GM18858 (cell line): ENCODE measurements around the gene ARHGEF1.
"Not testable (repeated sequence)": the region's sequence is repeated elsewhere in the genome, so short reads cannot be mapped to it uniquely, and the experiment has no call there.

Experiments
- ATAC-seq: cut with Tn5 transposase; IDR thresholded peaks from one replicate; pipeline ENCODE4 v1.9.1; 2021; ENCODE audit not compliant: unreplicated experiment

ARHGEF1 gene

DNA sequence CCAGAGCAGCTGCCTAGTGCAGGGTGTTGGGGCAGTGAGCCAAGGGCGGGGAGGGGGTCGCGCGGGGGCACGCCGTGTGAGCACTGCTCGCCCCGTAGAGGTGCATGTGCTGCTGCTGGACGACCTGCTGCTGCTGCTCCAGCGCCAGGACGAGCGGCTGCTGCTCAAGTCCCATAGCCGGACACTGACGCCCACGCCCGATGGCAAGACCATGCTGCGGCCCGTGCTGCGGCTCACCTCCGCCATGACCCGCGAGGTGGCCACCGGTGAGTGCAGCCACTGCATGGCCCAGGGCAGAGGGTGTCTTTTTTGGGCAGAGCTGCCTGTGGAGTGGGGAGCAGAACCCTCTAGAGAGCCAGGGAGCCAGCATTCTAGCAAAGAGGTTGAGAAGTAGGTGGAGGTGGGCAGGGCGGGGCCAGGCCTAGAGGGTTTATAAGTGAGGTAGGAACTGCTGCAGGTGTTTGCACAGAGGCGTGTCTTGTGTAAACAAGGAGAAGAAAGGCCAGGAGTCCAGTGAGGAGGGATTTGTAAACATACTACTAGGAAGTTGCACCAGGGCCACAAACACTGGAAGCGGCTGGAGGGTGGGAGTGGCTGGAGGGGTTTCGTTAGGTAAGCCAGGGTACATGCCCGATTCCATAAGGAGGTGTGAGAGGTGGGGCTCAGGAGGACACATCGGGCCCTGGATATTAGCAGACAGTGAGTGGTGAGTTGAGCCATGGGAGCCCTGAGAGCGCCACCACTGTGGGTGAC, 21.3 kb downstream of the ARHGEF1 start:
- no peak for ATAC-seq

DNA sequence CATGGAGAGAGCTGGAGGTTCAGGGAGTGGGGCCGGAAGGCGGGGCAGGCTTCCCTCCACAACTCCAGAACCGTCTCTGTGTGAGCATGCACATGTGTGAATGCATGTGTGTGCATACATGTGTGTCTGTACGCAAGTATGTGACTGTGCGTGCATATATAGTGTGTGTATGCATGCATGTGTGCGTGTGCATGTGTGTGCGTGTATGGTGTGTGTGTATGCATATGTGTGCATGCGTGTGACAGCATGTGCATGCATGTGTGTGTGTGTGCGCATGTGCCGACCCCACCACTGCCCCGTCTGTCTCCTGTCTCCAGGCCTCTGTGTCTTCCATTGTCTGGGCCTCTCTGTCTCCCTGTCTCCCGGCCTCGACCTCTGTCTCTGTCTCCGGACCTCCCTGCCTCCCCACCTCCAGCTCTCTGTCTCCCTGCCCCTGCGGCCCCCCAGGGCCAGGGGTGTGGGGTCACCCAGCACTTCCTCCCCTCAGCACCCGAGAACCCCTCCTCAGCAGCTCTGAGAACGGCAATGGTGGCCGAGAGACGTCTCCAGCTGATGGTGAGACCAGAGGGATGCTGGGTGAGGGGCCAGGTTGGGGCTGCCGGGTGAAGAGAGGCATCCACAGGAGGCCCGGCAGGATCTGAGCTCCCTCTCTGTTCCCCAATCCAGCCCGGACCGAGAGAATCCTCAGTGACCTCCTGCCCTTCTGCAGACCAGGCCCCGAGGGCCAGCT, 22.5 kb downstream of the ARHGEF1 start:
- no peak for ATAC-seq

DNA sequence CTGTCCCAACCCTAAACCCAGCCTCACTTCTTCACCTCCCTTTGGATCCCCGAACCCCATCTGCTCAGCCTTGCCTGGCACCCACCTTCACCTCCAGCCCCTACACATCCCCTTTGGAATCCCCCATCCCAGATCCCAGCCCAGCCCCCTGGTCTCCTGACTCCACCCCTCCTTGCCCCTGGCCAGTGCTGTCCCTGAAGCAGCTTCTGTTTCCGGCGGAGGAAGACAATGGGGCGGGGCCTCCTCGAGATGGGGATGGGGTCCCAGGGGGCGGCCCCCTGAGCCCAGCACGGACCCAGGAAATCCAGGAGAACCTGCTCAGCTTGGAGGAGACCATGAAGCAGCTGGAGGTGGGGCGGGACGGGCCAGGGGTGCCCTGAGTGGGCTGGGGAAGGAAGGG, 23.3 kb downstream of the ARHGEF1 start:
- ATAC-seq = no peak

DNA sequence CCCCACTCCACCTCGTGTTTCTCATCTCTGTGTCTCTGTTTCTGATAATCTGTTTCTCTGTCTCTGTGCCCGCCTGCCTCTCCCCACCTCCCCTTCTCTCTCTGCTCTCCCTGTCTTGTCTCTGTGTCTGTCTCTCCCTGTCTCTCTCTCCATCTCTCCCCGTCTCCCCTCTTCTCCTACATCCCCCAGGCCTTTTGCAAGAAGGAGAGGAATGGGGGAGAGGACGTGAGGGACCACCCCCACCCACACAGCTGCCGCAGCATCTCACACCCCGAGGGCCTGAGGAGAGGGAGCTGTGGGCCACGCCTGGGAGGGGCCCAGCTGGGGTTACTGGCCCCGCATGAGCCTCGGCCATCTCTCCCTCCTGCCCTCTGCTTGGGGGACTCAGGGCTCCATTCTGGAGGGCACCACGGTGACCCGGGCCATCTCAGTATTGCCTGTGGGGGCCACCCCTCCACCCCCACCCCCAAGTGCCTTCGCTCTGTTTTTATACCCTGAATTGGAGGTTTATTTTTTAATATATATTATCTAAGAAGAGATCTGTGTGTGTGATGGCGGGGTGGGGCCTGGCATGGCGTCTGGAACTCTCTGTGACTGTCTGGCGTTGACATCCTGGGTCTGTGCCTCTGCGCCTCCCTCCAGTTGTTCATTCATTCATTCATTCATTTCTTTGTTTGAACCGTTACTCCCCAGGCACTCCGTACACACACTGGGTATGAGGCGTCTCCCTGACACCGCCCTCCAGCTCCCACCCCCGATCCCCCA, 24.1 kb downstream of the ARHGEF1 start:
- no peak for ATAC-seq

DNA sequence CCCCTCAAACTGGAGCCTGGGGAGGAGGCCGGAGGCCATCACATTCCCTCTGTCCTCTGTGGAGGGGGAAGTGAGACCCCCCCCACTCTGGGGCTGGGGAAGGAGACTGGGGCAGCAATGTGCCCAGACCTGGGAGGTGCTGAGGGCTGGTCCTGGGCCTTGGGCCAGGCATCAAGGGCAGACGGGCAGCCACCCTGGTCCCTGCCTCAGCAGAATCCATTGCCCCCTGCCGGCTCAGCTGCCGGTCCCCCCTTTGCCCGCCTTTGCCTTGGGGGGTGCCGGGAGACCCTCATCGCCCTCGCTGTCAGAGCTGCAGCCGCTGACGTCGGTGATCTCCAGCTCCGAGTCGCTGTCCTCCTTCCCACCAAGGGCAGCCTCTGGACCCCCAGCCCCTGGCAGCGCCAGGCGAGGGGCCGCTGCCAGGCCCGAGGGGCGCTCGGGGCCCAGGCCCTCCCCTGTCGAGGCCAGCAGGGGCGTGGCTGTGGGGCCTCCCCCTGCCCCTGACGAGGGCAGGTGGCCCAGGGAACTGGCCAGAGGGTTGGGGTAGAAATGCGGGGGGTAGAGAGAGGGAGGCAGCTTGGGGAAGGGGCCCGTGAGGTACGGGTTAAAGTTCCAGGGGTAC, 25.1 kb downstream of the ARHGEF1 start:
- no peak for ATAC-seq

DNA sequence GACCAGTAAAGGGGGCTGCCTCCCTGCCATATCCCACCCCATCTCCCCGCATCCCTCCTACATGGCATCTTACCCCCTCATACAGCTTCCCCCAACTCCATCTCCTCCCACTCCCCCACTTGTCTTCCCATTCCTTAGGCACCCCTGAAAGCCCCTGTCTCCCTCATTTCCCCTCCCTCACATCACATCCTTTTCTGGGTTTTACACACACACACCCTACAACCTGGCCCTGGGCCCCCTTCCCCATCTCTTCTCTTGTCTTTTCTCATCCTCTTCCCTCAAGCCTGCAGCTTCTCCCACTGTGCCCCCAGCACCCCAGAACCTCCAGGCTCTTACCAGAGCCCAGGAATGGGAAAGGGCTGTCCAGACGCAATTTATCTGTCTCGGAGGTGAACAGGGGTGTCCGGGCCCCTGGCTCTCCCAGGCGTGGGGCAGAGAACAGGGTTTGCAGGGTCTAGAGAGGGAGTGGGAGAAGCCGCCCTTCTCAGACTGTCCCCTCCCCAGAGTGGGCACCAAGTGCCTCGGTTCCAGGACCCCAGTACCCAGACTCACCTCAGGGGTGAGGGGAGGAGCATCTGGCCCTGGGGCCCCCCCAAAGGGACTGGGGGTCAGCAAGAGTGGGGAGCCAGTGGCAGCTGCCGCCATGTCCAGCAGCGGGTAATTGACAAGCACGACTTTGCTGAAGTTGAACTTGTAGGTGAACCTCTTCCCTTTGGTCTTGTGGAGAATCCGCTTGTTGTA, 25.9 kb downstream of the ARHGEF1 start:
- ATAC-seq = no peak

DNA sequence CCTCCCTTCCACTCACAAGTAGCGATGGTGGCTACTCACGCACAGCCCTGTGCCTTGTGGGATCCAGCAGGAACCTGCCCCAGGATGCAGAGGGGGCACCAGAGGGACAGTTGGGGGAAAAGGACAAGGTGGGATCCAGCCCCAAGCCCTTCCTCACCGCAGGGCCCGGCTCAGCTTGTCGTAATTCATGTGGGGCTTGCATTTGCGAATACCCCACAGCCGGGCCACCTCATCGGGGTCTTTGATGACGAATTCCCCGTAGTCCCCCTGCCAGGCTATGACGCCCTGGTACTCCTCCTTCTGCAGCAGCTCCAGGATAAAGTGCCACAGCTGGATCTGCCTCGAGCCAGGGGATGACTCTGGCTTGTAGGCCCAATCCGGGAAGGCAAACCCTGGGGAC, 26.7 kb downstream of the ARHGEF1 start:
- no peak for ATAC-seq

DNA sequence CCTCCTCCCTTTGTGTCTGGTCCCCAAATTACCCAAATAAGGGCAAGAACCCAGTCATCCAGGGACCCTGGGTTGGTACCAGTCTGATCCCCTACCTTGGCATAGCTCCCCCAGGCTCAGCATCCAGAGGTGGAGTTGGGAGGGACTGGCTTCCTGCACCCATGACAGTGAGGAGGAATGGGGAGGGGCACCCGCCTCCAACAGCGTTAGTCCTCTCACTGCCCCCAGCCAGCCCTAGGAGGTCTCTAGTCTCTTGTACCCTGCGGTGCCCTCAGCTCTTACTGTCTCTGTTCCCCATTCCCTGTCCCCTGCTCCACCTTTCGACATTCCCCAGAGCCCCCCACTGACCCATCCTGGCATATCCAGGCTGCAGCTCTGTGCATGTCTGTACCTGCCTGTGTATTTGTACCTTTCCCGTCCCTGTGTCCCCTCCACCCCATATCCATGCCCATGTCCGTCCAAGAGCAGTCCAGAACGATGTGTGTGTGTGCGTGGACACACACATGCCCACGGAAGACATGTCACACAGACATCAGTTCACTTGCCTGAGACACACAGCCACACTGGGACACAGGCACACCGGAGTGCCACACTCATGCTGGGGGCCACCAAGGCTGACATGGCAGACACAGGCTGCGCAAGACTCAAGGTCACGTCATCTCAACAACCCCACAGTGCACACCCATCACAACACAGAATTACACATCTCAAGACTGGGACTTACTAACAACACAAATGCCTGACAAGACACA, 27.4 kb downstream of the ARHGEF1 start:
- ATAC-seq = no peak

DNA sequence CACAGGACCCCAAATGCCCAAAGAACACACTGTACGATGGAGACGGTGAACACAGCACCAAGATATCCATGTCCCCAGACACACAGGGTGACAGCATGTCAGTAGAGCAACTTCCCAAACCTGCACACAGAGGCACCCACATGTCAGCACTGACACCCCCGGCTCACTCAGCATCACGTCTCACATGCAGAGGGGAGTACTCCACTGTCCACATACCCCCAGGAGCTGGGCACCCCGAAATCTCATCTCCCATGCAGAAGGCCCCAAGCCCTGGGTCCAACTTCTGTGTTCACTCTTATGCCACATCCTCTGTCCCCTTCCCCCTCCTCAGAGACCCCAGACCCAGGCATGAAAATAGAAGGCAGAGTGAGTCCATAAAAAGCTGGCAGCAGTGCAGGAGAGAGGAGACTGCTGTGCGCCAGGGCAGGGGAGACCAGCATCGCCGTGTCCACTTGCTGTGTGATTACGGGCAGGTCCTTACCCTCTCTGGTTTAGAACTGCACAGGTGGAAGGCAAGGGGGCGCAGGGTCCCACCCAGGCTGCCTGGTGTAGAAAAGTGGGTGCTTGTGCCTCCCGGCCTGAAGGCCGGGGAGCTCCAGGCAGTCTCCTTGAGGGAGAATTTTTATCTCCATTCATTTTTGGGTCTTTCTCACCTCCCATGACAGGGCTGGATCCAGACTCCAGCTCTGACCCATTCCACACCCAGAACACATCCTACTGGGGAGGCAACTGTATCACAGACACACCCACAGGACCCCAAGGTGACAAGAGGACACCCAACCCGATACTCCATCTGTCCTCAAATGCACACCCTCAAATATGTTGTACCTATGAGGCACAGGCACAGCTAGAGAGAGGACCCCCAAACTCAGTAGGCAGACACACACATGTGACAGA, 28.3 kb downstream of the ARHGEF1 start:
- no peak for ATAC-seq

DNA sequence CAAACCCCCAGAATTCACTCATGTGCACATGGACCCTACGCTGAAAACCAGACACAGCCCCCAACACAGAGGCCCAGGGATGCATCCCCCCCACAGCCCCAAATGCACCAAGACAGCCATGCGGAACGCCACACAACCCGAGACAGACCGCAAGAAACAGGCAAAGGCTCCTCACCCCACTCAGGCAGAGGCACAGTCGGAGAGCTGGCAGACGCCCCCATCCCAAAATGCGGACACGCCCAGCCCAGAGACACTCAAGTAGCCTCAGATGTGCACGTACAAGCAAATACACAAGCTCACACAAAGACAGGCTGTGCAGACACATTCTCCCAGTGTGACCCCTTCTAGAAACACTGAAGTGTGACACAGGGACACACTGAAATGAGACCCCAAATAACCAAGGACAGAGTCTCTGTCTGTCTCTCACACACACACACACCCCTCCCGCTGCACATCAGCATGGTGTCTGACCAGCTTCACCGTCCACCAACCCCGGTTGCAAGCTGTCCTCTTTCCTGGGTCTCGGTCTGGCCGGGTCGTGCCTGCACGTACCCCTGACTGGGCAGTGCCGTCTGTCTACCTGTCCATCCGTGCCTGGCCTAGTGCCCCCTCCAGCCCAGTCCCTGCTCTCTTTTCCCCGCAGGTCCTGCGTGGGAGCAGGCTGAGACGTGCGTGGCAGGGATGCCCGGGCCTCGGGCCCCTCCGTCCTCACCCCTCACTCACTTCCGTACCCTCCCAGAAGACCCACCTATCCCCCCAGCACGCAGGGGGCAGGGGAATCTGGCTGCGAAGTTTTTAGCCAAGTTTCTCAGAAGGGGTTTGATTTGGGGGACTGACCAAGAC, 29.1 kb downstream of the ARHGEF1 start:
- ATAC-seq = no peak

DNA sequence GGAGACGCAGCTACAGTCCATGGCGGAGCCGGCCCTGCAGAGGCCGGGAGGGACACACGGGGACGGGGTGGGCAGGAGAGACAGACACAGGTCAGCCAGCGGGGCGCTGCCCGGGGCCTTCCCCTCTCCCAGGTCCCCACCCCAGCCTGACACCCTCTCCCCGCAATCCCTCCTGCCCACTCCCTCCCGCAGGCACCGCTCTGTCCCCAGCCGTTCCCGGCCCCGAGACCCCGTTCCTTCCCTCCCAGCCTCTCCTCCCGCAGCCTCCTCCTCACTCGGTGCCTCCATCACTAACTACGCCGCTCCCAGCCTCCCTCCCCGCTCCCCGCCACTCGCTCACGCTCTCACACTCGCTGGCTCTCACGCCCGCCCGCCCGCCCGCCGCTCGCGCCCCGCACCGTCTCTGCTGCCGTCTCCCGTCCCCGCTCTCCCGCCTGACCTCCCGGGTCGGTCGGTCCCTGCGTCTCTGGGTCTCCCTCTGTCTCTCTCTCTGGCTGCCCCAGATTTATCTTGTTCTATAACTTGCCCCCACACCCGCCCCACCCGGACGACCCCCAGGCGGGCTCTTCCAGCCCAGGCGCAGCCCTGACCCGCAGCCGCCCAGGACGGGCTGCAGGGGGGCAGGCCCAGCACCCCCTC, 30.0 kb downstream of the ARHGEF1 start:
- no peak for ATAC-seq

DNA sequence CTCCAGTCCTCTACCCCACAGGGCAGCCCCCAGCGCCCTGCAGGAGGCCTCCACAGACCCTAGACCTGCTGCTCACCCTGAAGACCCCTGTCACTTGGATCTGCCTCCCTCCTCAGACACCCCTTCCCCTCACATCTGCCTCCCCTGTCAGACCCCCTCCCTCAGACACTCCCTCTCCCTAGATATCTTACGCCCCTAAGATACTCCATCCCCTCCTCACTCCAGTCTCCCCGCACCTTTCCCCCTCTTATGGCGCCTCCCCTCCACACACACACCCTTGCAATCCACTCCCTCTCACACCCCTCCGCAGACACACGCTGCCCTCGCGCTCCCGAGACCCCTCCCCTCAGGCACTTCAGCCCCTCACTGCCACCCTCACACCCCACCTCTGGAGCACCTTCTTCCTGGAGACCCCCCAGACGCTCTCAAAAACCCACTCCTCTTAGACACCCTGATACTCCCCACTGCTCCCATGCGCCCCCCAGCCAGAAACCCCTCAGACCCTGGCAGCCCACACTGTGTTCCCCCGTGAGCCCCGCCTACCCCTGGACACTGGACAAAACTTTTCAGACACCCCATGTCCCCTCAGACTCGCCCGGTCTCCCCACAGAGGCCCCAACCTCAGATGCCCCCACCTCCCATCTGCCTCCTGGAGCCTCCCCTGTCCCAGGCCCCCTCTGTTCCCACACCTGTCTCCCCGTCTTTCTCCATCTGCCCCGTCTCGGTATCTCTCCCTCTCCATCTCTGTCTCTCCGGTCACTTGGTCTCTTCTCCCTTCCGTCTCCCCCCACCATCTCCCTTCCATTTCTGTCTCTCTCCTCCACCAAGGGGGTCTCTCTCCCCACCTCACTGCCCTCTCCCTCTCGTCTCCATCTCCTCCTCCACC, 30.8 kb downstream of the ARHGEF1 start:
- no peak for ATAC-seq

DNA sequence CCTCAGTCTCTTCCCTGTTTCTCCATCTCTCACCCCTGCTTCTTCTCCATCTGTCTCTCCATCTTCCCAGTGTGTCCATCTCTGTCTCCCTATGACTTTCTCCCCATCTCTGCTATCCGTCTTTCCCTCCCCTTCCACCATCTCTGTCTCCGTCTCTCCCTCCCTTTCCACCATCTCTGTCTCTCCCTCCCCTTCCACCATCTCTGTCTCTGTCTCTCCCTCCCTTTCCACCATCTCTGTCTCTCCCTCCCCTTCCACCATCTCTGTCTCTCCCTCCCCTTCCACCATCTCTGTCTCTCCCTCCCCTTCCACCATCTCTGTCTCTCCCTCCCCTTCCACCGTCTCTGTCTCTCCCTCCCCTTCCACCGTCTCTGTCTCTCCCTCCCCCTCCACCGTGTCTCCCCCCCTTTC, 31.4 kb downstream of the ARHGEF1 start:
- ATAC-seq = not testable (repeated sequence)

DNA sequence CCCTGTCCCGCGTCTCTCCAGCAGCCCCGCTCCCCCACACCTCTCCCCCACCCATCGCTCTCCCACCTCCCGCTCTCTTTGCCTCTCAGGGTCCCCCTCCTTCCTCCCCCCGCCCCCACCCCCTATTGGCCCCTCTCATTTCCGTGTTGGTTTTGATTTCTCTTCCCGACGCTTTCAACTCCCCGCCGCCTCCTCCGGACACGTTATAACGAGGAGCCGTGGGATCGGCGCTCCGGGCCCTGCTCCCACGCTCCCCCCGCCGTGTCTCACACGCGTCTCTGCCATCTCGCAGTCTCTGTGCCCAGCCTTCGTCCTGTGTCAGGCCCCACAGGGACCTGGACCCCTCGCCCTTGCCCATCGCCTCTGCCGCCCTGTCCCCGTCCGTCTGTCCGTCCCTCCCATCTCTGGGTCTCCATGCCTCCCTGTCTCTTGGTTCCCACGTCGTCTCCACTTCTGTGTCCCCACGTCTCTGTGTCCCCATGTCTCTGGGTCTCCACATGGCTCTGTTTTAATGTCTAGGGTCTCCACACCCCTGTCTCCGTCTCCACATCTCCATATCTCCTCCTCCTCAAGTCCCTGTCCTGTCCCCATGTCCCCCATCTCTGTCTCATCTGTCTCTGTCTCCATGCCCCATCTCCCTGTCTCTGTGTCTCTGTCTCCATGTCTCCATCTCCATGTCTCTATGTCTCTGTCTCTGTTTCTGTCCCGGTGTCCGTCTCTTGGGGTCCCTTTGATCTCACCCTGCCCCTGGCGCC, 32.2 kb downstream of the ARHGEF1 start:
- no peak for ATAC-seq

DNA sequence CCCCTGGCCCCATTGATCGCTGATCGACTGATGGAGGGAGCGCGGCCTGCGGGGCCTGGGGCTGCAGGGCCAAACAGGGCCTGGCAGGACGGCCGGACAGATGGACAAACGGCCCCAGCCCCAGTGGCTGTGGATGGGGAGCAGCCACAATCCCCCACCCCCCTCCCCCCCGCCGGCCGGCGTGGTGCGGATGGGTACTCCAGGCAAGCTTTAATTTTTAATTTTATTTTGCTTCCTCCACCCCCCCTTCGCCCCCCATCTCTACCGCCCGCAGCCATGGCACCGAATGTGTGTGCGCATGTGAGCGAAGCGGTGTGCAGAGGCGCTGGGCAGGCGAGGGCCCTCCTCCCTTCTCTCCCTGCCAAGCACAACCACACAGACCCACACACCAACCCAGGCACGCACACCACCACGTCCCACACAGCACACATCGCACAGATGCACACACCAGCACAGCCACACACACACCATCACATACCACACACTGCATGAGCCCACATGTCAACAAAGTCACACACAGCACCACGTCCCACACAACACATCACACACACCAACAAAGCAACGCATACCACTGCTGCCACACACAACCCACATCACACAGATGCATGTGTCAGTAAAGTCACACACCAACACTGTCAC, 32.9 kb downstream of the ARHGEF1 start:
- ATAC-seq = no peak
